RWPE2 (cell line): ENCODE results near the gene DIRAS2.

Source experiments
- ATAC-seq: fragments of 200-7000 bp; cut with Tn5 transposase; 3 replicates; pipeline ENCODE4 v1.9.1; 2021; ENCODE audit warnings: low read depth
- DNase-seq: peaks from one replicate; pipeline ENCODE4 v3.0.0-alpha.2; 2020; ENCODE audit warnings: low spot score
- H3K27ac ChIP-seq: fragments of 450-650 bp; 2 replicates; pipeline ENCODE4 v1.5.1; 2017; ENCODE audit warnings: mild to moderate bottlenecking; ENCODE audit not compliant: poor library complexity, severe bottlenecking
- H3K27me3 ChIP-seq: fragments of 250-450 bp; sonication (Bioruptor Pico); 2 replicates; pipeline ENCODE4 v1.5.1; 2021; ENCODE audit warnings: mild to moderate bottlenecking, moderate library complexity; ENCODE audit not compliant: insufficient read depth, poor library complexity, severe bottlenecking
- H3K36me3 ChIP-seq: fragments of 250-450 bp; sonication (Bioruptor Pico); 2 replicates; pipeline ENCODE4 v1.5.1; 2020; ENCODE audit warnings: low read depth, mild to moderate bottlenecking, moderate library complexity
- H3K4me1 ChIP-seq: fragments of 250-450 bp; sonication (Bioruptor Pico); 2 replicates; pipeline ENCODE4 v1.5.1; 2021; ENCODE audit warnings: mild to moderate bottlenecking, moderate library complexity; ENCODE audit not compliant: insufficient read depth, poor library complexity, severe bottlenecking
- H3K4me3 ChIP-seq: fragments of 250-450 bp; sonication (Bioruptor Pico); 2 replicates; pipeline ENCODE4 v1.5.1; 2021; ENCODE audit warnings: mild to moderate bottlenecking, moderate library complexity; ENCODE audit not compliant: severe bottlenecking
- H3K9me3 ChIP-seq: fragments of 250-450 bp; sonication (Bioruptor Pico); 2 replicates; pipeline ENCODE4 v1.5.1; 2021; ENCODE audit warnings: mild to moderate bottlenecking, moderate library complexity; ENCODE audit not compliant: severe bottlenecking
- TF ChIP-seq, protein P1 (sequence below): fragments of 450-650 bp; IDR thresholded peaks from one replicate; pipeline ENCODE4 v1.5.1; 2017; ENCODE audit warnings: mild to moderate bottlenecking, moderate library complexity; ENCODE audit not compliant: poor library complexity, severe bottlenecking

DIRAS2 gene, protein sequence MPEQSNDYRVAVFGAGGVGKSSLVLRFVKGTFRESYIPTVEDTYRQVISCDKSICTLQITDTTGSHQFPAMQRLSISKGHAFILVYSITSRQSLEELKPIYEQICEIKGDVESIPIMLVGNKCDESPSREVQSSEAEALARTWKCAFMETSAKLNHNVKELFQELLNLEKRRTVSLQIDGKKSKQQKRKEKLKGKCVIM

GRCh38 chr9:90642570-90643539 lies at the start of gene DIRAS2:
TSS of gene DIRAS2 (minus strand) at chr9:90642824. CDS start at chr9:90613827, 28,997 bp downstream.
- H3K27ac ChIP-seq = no peak within 1 kb of the TSS
- DNase-seq (no peak), ATAC-seq (peak; percentile 88)
- H3K9me3 ChIP-seq = no peaks in the 10 kb centered on the region
- H3K4me3 ChIP-seq = peak within 1 kb of the TSS; percentile 20
- H3K4me1 ChIP-seq = no peaks in the 10 kb centered on the region
- TF ChIP-seq, protein P1, sequence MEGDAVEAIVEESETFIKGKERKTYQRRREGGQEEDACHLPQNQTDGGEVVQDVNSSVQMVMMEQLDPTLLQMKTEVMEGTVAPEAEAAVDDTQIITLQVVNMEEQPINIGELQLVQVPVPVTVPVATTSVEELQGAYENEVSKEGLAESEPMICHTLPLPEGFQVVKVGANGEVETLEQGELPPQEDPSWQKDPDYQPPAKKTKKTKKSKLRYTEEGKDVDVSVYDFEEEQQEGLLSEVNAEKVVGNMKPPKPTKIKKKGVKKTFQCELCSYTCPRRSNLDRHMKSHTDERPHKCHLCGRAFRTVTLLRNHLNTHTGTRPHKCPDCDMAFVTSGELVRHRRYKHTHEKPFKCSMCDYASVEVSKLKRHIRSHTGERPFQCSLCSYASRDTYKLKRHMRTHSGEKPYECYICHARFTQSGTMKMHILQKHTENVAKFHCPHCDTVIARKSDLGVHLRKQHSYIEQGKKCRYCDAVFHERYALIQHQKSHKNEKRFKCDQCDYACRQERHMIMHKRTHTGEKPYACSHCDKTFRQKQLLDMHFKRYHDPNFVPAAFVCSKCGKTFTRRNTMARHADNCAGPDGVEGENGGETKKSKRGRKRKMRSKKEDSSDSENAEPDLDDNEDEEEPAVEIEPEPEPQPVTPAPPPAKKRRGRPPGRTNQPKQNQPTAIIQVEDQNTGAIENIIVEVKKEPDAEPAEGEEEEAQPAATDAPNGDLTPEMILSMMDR = peak; percentile 58
- peaks cover 52% of the 10 kb centered on the region for H3K27me3 ChIP-seq
- H3K36me3 ChIP-seq = no peaks in the 10 kb centered on the region

- no peaks in the 10 kb centered on the region for H3K4me1 ChIP-seq
- H3K27ac ChIP-seq = no peak overlapping the region
- DNase-seq (no peak), ATAC-seq (no peak)
- no peaks in the 10 kb centered on the region for H3K9me3 ChIP-seq
- H3K36me3 ChIP-seq = no peaks in the 10 kb centered on the region
- TF ChIP-seq, protein P1 = no peak
- H3K27me3 ChIP-seq = no peaks in the 10 kb centered on the region
- no peak overlapping the region for H3K4me3 ChIP-seq
Measured at GRCh38 chr9:90684736-90685135, 42.1 kb upstream of the DIRAS2 start.

DNA sequence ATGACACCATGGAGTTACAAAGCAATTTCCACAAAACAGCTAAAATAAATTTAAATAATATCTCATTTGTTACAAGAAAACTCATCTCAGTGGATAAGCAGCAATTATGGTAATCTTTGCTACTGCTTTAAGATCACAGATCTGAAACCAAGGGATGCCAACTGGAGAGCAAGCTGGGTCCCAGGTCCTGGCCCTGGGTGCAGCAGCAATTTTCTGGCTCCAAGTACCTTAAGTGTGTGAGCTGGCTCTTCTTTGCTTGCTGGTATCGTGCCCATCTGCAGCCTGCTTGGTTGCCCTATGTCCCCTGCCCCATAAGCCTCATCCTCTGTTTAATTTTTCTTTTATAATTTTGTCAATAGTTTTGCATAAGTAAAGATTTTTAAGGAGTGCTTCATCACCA lies 41.5 kb upstream of the DIRAS2 start:
- Histone ChIP-seq H3K36me3 (no peaks in the 10 kb centered on the region), H3K4me1 (no peaks in the 10 kb centered on the region), H3K27me3 (no peaks in the 10 kb centered on the region), H3K4me3 (no peak overlapping the region), H3K9me3 (no peaks in the 10 kb centered on the region), H3K27ac (no peak overlapping the region)
- DNase-seq (no peak), ATAC-seq (no peak)
- TF ChIP-seq, protein P1 = no peak

DNA sequence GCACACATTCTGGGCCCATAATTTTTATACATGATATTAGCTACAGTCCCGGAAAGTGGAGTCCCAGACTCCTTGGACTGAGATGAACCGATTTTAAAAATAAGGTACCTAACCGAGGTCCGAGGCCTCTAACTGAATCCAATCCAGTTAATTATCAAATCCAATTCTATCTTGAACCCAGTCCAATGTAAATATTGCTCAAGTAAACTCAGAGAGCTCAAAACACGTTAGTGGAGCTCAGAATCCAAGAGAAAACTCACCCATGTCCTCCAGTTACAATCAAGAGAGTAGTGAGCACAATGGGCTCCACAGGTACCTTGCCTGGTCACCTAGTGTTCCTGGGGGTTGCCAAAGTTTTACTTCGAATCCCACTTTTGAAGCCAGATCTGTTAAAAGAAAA lies 37.9 kb upstream of the DIRAS2 start:
- Histone ChIP-seq H3K36me3 (no peaks in the 10 kb centered on the region), H3K4me3 (no peak overlapping the region), H3K27me3 (peaks cover 3% of the 10 kb centered on the region), H3K27ac (no peak overlapping the region), H3K9me3 (no peaks in the 10 kb centered on the region), H3K4me1 (no peaks in the 10 kb centered on the region)
- ATAC-seq (no peak), DNase-seq (no peak)
- TF ChIP-seq, protein P1 = no peak
